GM21723 (cell line): ENCODE data around the gene ZFAND2B.
"Not testable (repeated sequence)": the region's sequence is repeated elsewhere in the genome, so short reads cannot be mapped to it uniquely, and the experiment has no call there.

Experiments
- ATAC-seq: cut with Tn5 transposase; IDR thresholded peaks from one replicate; pipeline ENCODE4 v1.9.1; 2021; ENCODE audit warnings: mild to moderate bottlenecking, moderate library complexity; ENCODE audit not compliant: unreplicated experiment

Gene ZFAND2B

GRCh38 chr2:219175928-219176817 lies 30.4 kb upstream of the ZFAND2B start:
- ATAC-seq, result peak; percentile 31

GRCh38 chr2:219176818-219177551 lies 29.6 kb upstream of the ZFAND2B start, which contains the start of gene CNPPD1:
Gene CNPPD1, minus strand, starts transcription at chr2:219176925. Its CDS starts 97 bp downstream, at chr2:219176828.
- ATAC-seq, result peak; percentile 73

- peak; percentile 39 for ATAC-seq
Observed at GRCh38 chr2:219177552-219178376, 28.8 kb upstream of the ZFAND2B start, which contains the start of gene RETREG2. Gene RETREG2, plus strand, starts transcription at chr2:219178275. Its CDS starts 78 bp downstream, at chr2:219178353.

- peak; percentile 24 for ATAC-seq
Observed at GRCh38 chr2:219178377-219179175, 28.0 kb upstream of the ZFAND2B start.

- no peak for ATAC-seq
Observed at GRCh38 chr2:219179601-219180465, 26.7 kb upstream of the ZFAND2B start.

GRCh38 chr2:219180961-219181360 lies 25.6 kb upstream of the ZFAND2B start:
- ATAC-seq, result no peak

- ATAC-seq, result no peak
Observed at GRCh38 chr2:219181531-219181930, 25.1 kb upstream of the ZFAND2B start.

- no peak for ATAC-seq
Observed at GRCh38 chr2:219182331-219183150, 24.0 kb upstream of the ZFAND2B start.

- ATAC-seq, result no peak
Observed at GRCh38 chr2:219183151-219183772, 23.3 kb upstream of the ZFAND2B start.

- no peak for ATAC-seq
Observed at GRCh38 chr2:219184121-219184520, 22.5 kb upstream of the ZFAND2B start.

GRCh38 chr2:219186754-219187456 lies 19.7 kb upstream of the ZFAND2B start:
- ATAC-seq, result no peak

GRCh38 chr2:219197388-219197787 lies 9.2 kb upstream of the ZFAND2B start:
- ATAC-seq, result no peak

GRCh38 chr2:219198974-219199373 lies 7.6 kb upstream of the ZFAND2B start:
- no peak for ATAC-seq

- no peak for ATAC-seq
Observed at GRCh38 chr2:219199470-219200211, 6.9 kb upstream of the ZFAND2B start.

- ATAC-seq, result not testable (repeated sequence)
Observed at GRCh38 chr2:219200502-219201326, 5.9 kb upstream of the ZFAND2B start.

GRCh38 chr2:219201331-219201730 lies 5.3 kb upstream of the ZFAND2B start:
- not testable (repeated sequence) for ATAC-seq
